ENCODE results near the gene LAMA5. TPM values are rescaled to one million over a fixed set of nuclear protein-coding genes. Genes with fewer than 3 reads are reported as not detected.

The LAMA5 gene
- polyA plus RNA-seq, 3 donors = 0.05 TPM; not detected in 2

GRCh38 chr20:62282103-62282502 lies 85.0 kb downstream of the LAMA5 start:
- DNase-seq = no peak
- H3K36me3 ChIP-seq (replicated peaks in 1 of 2; ENCODE audit: control insufficient read depth in 1 of 2, insufficient read depth in 2 of 2, low read length in 2 of 2) = peaks cover 87 to 99% of the 10 kb centered on the region in 2 donors
- H3K4me2 ChIP-seq (replicated peaks; ENCODE audit: extremely low read depth, low read length, poor library complexity, severe bottlenecking) = no peak overlapping the region
- H2AFZ ChIP-seq (ENCODE audit: insufficient read depth, low read depth, low read length, poor library complexity, severe bottlenecking) = no peak overlapping the region
- no peaks in the 10 kb centered on the region for H3K4me1 Mint-ChIP-seq
- WGBS (ENCODE audit: insufficient coverage) = 93% methylated on average over 4 of the region's 7 CpGs
- peaks cover 0 to 2% (median 0%) of the 10 kb centered on the region in 3 donors for H3K27me3 Mint-ChIP-seq (ENCODE audit: low read depth in 3 of 3)
- peaks cover 0 to 2% (median 0%) of the 10 kb centered on the region in 7 donors for H3K9me3 Mint-ChIP-seq
- H3K36me3 Mint-ChIP-seq = peaks cover 90 to 97% of the 10 kb centered on the region in 2 donors
- H4K20me1 ChIP-seq (ENCODE audit: insufficient read depth, low read length) = peaks cover 3% of the 10 kb centered on the region
- no peak for TF ChIP-seq CTCF (IDR thresholded peaks at IDR 0.05)
- peak overlapping the region in 1 of 7 donors; percentile 34 for H3K27ac Mint-ChIP-seq
- no peaks in the 10 kb centered on the region for H3K27me3 ChIP-seq (ENCODE audit: control insufficient read depth in 2 of 2, insufficient read depth in 2 of 2, low read length in 2 of 2)
- no peak overlapping the region for H3K4me3 ChIP-seq (replicated peaks in 1 of 3; ENCODE audit: low read depth in 2 of 3, low read length in 3 of 3)
- no peak overlapping the region for H3K4me3 Mint-ChIP-seq
- no peaks in the 10 kb centered on the region for H3K79me2 ChIP-seq (ENCODE audit: insufficient read depth, low read length)
- intact Hi-C loops (cut with micrococcal nuclease) = no loop called here
- no peaks in the 10 kb centered on the region for H3K9me3 ChIP-seq (replicated peaks in 1 of 2; ENCODE audit: control insufficient read depth in 1 of 2, insufficient read depth in 1 of 2, low read length in 2 of 2)
- no peak overlapping the region for H3K27ac ChIP-seq (ENCODE audit: low read depth in 1 of 2, low read length in 2 of 2)
- H3K4me1 ChIP-seq (ENCODE audit: control insufficient read depth in 1 of 2, insufficient read depth in 2 of 2, low read length in 2 of 2) = no peaks in the 10 kb centered on the region
- H3K9ac ChIP-seq (ENCODE audit: insufficient read depth, low read length, poor library complexity, severe bottlenecking) = no peak overlapping the region

GRCh38 chr20:62281161-62281933 lies 85.8 kb downstream of the LAMA5 start:
- H3K9me3 ChIP-seq (replicated peaks in 1 of 2; ENCODE audit: control insufficient read depth in 1 of 2, insufficient read depth in 1 of 2, low read length in 2 of 2) = no peaks in the 10 kb centered on the region
- peaks cover 87 to 99% of the 10 kb centered on the region in 2 donors for H3K36me3 ChIP-seq (replicated peaks in 1 of 2; ENCODE audit: control insufficient read depth in 1 of 2, insufficient read depth in 2 of 2, low read length in 2 of 2)
- no peaks in the 10 kb centered on the region for H3K27me3 ChIP-seq (ENCODE audit: control insufficient read depth in 2 of 2, insufficient read depth in 2 of 2, low read length in 2 of 2)
- peaks cover 0 to 2% (median 0%) of the 10 kb centered on the region in 7 donors for H3K9me3 Mint-ChIP-seq
- peaks cover 0 to 2% (median 0%) of the 10 kb centered on the region in 3 donors for H3K27me3 Mint-ChIP-seq (ENCODE audit: low read depth in 3 of 3)
- intact Hi-C loops (cut with micrococcal nuclease) = no loop called here
- H3K27ac Mint-ChIP-seq = no peak overlapping the region
- H2AFZ ChIP-seq (ENCODE audit: insufficient read depth, low read depth, low read length, poor library complexity, severe bottlenecking) = no peak overlapping the region
- H3K79me2 ChIP-seq (ENCODE audit: insufficient read depth, low read length) = no peaks in the 10 kb centered on the region
- H3K4me1 ChIP-seq (ENCODE audit: control insufficient read depth in 1 of 2, insufficient read depth in 2 of 2, low read length in 2 of 2) = no peaks in the 10 kb centered on the region
- 98% methylated on average over 29 of the region's 31 CpGs for WGBS (ENCODE audit: insufficient coverage)
- no peak for TF ChIP-seq CTCF (IDR thresholded peaks at IDR 0.05)
- no peaks in the 10 kb centered on the region for H3K4me1 Mint-ChIP-seq
- H3K4me2 ChIP-seq (replicated peaks; ENCODE audit: extremely low read depth, low read length, poor library complexity, severe bottlenecking) = no peak overlapping the region
- no peak overlapping the region for H3K4me3 Mint-ChIP-seq
- H3K27ac ChIP-seq (ENCODE audit: low read depth in 1 of 2, low read length in 2 of 2) = no peak overlapping the region
- H3K4me3 ChIP-seq (replicated peaks in 1 of 3; ENCODE audit: low read depth in 2 of 3, low read length in 3 of 3) = no peak overlapping the region
- no peak overlapping the region for H3K9ac ChIP-seq (ENCODE audit: insufficient read depth, low read length, poor library complexity, severe bottlenecking)
- DNase-seq = no peak
- H3K36me3 Mint-ChIP-seq = peaks cover 89 to 98% of the 10 kb centered on the region in 2 donors
- peaks cover 7% of the 10 kb centered on the region for H4K20me1 ChIP-seq (ENCODE audit: insufficient read depth, low read length)
